Astrocyte (in vitro differentiated cells and primary cell): ENCODE data around the gene ALKBH4.

Source experiments
- EZH2 ChIP-seq: IDR thresholded peaks from 2 replicates; pipeline ENCODE4 v1.6.1; 2012; ENCODE audit warnings: mild to moderate bottlenecking, low read length, inconsistent platforms; ENCODE audit not compliant: insufficient read depth
- TF ChIP-seq, protein P1 (sequence below): IDR thresholded peaks from 2 replicates; pipeline ENCODE4 v1.5.1; 2011; ENCODE audit warnings: low read depth, mild to moderate bottlenecking, inconsistent platforms, low read length, moderate library complexity; ENCODE audit not compliant: insufficient read depth

DNA sequence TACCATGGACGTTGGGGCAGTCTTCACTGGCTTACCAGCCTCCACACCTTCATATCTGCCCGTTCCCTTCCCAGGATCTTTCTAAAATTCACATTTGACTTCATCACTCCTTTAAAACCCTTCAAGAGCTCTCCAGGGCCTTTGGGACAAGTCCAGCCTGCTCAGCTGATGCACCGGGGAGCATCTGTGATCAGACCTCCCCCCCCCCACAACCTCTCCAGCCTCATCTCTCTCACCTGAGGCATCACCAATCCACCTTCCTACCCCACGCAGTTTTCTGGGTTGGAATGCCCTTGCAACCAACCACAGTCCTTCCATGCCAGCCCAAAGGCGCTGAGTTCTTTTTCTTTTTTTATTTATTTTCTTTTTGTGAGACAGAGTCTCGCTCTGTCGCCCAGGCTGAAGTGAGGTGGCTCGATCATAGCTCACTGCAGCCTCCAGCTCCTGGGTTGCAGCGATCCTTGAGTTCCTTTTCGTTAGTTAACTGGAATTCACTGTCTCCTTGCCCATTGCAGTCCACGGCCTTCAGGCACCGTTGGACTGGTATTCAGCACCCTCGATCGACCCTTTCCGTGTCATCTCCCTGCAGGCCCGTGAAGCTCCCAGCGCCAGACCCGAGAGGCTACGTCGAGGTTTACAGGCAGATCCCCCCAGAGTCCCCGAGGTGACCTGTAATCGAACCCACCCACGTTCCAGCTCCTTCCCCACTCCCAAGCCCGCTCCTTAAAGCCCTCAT is 654 bp downstream of the ALKBH4 start:
- TF ChIP-seq EZH2 = no peak
- TF ChIP-seq, protein P1, sequence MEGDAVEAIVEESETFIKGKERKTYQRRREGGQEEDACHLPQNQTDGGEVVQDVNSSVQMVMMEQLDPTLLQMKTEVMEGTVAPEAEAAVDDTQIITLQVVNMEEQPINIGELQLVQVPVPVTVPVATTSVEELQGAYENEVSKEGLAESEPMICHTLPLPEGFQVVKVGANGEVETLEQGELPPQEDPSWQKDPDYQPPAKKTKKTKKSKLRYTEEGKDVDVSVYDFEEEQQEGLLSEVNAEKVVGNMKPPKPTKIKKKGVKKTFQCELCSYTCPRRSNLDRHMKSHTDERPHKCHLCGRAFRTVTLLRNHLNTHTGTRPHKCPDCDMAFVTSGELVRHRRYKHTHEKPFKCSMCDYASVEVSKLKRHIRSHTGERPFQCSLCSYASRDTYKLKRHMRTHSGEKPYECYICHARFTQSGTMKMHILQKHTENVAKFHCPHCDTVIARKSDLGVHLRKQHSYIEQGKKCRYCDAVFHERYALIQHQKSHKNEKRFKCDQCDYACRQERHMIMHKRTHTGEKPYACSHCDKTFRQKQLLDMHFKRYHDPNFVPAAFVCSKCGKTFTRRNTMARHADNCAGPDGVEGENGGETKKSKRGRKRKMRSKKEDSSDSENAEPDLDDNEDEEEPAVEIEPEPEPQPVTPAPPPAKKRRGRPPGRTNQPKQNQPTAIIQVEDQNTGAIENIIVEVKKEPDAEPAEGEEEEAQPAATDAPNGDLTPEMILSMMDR = no peak
